ENCODE measurements around the gene ZSWIM6. TPM values are rescaled to one million over a fixed set of nuclear protein-coding genes. Genes with fewer than 3 reads are reported as not detected.

The ZSWIM6 gene
- total RNA-seq, 2 donors from 2014 or later: 4.6 to 5.6 TPM

GRCh38 chr5:61330341-61330844 is 1.7 kb upstream of the ZSWIM6 start:
- DNase-seq (ENCODE audit: low spot score): no peak
- no peaks in the 10 kb centered on the region for H3K36me3 ChIP-seq
- peak overlapping the region; percentile 74 to 93 for H3K4me3 ChIP-seq
- peak overlapping the region; percentile 95 to 97 for H3K27ac ChIP-seq
- no peaks in the 10 kb centered on the region for H3K9me3 ChIP-seq
- H3K4me1 ChIP-seq: peaks cover 0 to 25% of the 10 kb centered on the region in 2 donors
- H3K27me3 ChIP-seq: no peaks in the 10 kb centered on the region
- TF ChIP-seq, protein P1, sequence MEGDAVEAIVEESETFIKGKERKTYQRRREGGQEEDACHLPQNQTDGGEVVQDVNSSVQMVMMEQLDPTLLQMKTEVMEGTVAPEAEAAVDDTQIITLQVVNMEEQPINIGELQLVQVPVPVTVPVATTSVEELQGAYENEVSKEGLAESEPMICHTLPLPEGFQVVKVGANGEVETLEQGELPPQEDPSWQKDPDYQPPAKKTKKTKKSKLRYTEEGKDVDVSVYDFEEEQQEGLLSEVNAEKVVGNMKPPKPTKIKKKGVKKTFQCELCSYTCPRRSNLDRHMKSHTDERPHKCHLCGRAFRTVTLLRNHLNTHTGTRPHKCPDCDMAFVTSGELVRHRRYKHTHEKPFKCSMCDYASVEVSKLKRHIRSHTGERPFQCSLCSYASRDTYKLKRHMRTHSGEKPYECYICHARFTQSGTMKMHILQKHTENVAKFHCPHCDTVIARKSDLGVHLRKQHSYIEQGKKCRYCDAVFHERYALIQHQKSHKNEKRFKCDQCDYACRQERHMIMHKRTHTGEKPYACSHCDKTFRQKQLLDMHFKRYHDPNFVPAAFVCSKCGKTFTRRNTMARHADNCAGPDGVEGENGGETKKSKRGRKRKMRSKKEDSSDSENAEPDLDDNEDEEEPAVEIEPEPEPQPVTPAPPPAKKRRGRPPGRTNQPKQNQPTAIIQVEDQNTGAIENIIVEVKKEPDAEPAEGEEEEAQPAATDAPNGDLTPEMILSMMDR (IDR thresholded peaks at IDR 0.05): no peak

DNA sequence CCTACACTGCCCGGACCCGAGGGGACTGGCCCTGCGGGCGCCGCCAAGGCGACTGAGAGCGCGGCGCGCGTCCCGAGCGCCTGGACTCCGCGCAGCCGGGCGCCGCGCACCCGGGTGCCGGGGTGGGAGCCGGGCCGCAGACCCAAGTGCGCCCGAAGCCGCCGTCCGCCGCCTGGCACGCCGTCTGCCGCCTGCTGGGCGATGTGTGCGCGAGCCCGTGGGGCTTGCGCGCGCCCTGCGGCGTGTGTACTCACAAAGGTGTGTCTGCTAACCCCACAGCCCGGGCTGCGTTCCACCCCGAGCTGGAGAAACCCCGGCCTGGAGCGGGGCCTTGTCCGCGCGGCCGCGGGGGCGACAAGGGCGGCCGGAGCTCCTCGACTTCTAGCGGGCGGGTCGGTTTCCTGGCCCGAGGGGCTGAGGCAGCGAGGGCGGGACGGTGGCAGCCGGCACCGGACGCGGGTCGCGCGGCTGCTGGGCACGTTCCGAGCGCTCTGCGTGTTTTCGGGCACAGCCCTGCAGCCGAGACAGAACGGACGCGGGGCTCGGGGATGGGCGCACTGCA is 1.1 kb upstream of the ZSWIM6 start:
- Histone ChIP-seq H3K4me1 (peaks cover 0 to 28% of the 10 kb centered on the region in 2 donors), H3K9me3 (no peaks in the 10 kb centered on the region), H3K4me3 (peak overlapping the region; percentile 74 to 93), H3K27ac (peak overlapping the region; percentile 95 to 97), H3K27me3 (no peaks in the 10 kb centered on the region), H3K36me3 (no peaks in the 10 kb centered on the region)
- no peak for DNase-seq (ENCODE audit: low spot score)
- TF ChIP-seq, protein P1 (IDR thresholded peaks at IDR 0.05): peak; percentile 39 to 55

GRCh38 chr5:61332358-61332749 is 296 bp downstream of the ZSWIM6 start:
- Histone ChIP-seq H3K9me3 (no peaks in the 10 kb centered on the region), H3K4me1 (peaks cover 0 to 28% of the 10 kb centered on the region in 2 donors), H3K27me3 (no peaks in the 10 kb centered on the region), H3K36me3 (no peaks in the 10 kb centered on the region), H3K27ac (peak overlapping the region; percentile 75 to 77), H3K4me3 (peak overlapping the region; percentile 66 to 93)
- TF ChIP-seq, protein P1 (IDR thresholded peaks at IDR 0.05): no peak
- DNase-seq (ENCODE audit: low spot score): no peak

- no peaks in the 10 kb centered on the region for H3K9me3 ChIP-seq
- H3K36me3 ChIP-seq: no peaks in the 10 kb centered on the region
- no peaks in the 10 kb centered on the region for H3K27me3 ChIP-seq
- DNase-seq (ENCODE audit: low spot score): no peak
- TF ChIP-seq, protein P1 (IDR thresholded peaks at IDR 0.05): no peak
- H3K4me1 ChIP-seq: peaks cover 0 to 28% of the 10 kb centered on the region in 2 donors
- H3K27ac ChIP-seq: peak overlapping the region; percentile 80 to 90
- peak overlapping the region; percentile 72 to 93 for H3K4me3 ChIP-seq
Measured at GRCh38 chr5:61332851-61333320, 828 bp downstream of the ZSWIM6 start.

- TF ChIP-seq, protein P1 (IDR thresholded peaks at IDR 0.05): peak in 1 of 2 donors; percentile 32
- Histone ChIP-seq H3K4me1 (peaks cover 0 to 28% of the 10 kb centered on the region in 2 donors), H3K27ac (peak overlapping the region; percentile 80 to 90)
Measured at GRCh38 chr5:61333321-61333953, 1.4 kb downstream of the ZSWIM6 start.

More at GRCh38 chr5:61333321-61333953, 1.4 kb downstream of the ZSWIM6 start:
- no peaks in the 10 kb centered on the region for H3K9me3 ChIP-seq
- H3K27me3 ChIP-seq: no peaks in the 10 kb centered on the region
- peak overlapping the region; percentile 72 to 93 for H3K4me3 ChIP-seq
- H3K36me3 ChIP-seq: no peaks in the 10 kb centered on the region
- DNase-seq (ENCODE audit: low spot score): no peak

All from right atrium auricular region (tissue), 2 donors.